GM21515 (cell line): ENCODE results near the gene CDH4.

Experiments
- ATAC-seq: cut with Tn5 transposase; IDR thresholded peaks from one replicate; pipeline ENCODE4 v1.9.1; 2021; ENCODE audit not compliant: unreplicated experiment

CDH4 gene

GRCh38 chr20:61662968-61663331 is 410.9 kb downstream of the CDH4 start:
- ATAC-seq = no peak

- no peak for ATAC-seq
Observed at GRCh38 chr20:61663521-61664425, 411.7 kb downstream of the CDH4 start.

GRCh38 chr20:61664556-61665320 is 412.7 kb downstream of the CDH4 start:
- ATAC-seq = no peak

DNA sequence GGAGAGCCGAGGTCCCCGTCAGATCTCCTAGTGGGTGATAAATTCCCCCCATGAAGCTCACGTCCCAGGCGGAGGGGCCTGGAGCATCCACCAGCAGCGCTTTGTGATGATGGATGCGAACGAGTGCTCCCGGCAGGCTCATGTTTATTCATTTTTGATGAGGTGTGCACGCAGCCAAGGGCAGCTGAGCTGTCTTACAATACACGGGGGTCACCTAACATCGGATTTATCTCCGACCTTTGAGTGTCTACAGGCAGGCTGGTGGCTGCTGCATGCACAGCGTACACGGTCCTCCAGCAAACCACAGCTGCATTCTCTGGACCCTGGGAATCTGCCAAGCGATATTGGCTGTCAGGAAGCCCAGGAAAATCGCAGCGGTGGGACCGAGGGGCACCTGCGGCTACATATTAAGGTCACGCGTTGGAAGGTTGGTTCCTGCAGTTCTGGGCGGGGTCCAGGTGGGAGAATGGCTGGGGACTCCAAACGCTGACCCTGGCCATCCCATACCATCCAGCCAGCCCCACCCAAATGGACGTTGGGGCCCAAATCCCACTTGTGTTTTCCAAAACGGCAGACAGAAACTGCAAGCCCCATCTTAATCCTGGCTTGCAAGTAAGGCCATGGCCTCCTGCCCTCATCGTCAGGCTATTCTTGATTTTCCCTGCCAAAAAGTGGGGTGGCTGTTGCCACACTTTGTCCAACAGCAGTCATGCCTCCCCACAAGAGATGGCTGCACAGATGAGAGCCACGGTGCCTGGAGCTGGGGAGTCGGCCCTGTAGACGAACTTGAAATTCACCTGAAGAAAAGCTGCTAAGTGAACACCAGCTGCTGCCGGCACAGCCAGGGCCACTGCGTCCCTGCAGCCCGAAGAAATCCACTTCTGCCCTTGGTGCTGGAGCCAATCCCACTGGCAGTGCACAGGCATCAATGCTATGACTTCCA is 413.7 kb downstream of the CDH4 start:
- no peak for ATAC-seq

- ATAC-seq = no peak
Observed at GRCh38 chr20:61666471-61666832, 414.4 kb downstream of the CDH4 start.

DNA sequence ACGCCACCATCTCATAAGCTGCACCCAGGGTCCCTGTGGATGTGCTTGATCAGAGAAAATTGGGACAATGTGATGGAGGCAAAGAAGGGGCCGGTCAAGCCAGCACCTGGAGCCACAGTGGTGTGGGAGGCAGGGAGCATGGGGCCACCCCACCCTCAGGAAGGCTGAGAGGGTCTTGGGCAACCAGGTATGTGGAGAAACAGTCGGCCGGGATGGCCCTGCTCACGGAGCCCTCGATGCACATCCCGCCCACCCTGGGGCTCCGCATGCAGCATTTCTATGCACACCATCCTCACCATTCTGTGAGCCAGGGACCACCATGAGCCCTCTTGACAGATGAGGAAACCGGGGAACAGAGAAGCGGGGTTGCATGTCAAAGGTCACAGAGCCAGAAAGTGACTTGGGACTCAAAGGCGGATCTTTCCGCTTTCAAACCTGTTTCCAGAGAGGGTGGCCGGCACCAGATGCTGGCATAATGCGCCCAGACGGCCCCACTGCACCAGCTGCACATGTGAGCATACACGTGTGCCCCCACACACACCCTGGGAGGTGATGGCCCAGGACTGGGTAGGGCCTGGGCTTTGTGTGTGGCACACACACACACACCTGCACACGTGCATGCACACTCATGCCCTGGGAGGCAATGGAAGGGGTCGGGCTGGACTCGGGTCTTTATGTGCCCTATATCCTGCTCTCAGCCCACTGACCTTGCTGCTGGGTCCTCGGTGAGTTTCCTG is 415.2 kb downstream of the CDH4 start:
- ATAC-seq = no peak

DNA sequence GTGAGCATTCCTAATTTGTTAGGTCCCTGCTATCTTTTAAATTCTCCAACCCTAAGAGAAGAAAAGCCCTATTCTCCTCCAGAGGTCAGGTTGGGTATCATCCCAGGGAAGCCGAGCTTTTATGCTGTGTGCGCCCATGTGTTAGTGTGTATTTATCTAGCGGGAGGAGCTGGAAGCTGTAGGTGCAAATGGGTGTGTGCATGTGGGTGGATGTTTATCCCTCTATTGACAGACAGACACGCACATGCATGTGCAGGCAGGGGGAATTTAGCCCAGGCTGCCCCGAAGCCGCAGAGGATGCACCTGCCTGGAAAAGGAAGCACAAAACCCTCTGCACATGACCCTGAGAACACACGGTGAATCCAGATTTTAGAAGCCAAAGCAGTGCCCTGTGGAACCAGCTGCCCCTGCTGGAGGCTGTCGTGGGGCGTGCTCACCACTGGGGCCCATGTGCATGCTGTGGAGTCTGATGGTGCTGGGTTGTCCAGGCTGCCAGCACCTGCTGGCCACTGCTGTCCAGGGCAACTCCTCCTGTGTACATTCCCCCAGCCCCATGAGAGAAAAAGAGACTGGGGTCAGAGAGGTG is 416.1 kb downstream of the CDH4 start:
- no peak for ATAC-seq

DNA sequence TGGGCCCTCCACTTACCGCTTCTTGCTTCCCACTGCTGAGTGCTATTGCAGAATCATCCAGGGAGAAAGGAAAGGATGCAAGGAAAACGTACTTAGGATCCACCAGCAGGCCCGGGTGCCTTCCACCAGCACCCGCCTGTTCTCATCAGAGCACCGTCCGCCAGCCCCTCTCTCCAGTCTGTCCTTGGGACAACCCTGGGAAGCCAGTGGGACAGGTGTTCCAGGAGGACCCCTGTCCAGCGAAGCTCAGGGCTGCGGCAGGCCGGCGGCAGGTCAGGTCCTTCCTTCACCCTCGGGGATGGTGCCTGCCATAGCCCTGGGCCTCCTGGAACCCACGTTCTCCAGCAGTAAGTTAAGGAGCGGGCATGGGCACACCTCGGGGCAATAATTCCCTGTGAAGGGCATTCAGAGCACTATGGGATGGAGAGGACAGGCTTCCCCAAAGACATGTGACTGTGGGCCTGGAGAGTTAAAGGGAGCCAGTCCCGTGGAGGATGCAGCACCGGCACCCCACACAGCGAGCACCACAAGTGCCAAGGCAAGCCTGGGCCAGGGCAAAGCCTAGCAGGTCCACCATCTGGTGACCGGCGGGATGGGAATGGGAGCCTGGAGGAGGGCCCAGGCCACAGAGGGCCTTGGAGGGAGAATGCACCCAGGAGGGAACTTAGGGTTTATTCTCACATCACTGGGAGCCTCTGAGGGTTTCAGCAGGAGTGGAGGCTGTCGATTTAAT is 416.9 kb downstream of the CDH4 start:
- no peak for ATAC-seq

DNA sequence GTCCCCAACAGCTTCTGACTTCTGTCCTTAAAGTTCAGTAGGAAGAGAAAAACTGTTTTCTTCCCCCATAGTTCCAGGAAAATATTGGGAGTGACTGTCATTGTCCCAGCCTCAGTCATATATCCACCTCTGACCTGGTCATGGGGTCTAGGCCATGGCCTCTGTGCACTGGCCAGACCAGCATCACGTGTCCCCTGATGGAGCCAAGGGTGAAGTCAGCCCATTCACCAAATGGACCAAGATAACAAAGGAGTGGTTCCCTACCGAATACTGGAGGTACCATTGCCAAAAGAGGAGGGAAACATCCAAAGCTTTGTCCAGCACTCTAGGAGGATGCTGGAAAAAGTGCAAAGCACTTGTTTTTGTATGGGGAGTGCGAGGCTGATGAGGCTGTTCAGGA is 418.2 kb downstream of the CDH4 start:
- no peak for ATAC-seq

- no peak for ATAC-seq
Observed at GRCh38 chr20:61671559-61671958, 419.5 kb downstream of the CDH4 start.

DNA sequence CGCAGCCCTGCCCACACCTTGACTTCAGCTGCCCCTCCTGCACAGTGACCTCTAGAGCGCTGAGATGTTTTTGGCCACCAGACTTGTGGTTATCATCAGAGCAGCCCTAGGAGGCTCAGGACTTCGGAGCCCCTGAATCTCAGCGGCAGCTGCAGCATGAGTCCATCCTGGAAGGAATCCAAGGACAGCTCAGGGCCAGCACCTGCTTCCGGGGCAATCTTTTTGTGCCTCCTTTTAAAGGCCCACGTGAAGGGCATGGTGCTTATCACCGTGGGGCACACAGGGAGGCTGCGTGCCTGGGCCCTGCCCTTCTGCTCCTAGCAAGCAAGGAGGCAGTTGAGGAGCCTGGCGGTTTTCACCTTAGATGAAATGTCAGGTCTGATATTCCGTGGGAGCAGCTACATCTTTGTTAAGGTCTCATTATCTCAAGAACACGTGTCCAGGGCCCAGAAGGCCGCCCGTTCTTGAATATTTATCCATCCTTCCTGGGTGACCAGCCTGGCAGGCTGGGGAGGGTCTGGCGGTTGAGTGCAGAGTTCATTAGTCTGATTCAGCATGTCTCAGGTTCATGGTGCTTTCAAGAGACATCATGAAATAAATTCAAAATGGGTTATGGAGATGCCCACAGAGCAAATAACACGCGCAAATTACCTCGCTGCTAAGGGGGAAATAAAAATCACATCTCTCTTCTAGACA is 421.2 kb downstream of the CDH4 start:
- ATAC-seq = no peak

DNA sequence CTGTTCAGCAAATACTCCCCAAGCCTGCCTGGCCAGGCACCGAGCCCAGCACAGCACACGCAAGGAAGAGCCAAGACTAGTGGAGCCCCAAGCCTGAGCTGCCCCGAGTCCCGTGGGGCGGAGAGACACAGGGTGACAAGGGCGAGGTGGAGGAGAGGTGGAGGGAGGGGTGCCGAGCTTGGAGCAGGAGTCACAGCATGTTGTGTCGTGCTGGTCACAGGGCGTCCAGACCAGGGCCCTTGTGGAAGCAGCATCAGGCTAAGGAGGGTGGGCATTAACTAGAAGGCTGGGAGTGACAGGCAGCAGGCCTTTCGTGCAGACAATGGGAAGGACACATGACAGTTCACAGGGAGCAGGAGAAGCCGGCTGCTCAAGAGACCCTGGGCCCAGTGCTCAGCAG is 422.1 kb downstream of the CDH4 start:
- ATAC-seq = no peak

GRCh38 chr20:61674688-61675087 is 422.6 kb downstream of the CDH4 start:
- ATAC-seq = no peak

GRCh38 chr20:61677928-61678327 is 425.9 kb downstream of the CDH4 start:
- ATAC-seq = no peak

GRCh38 chr20:61678437-61678836 is 426.4 kb downstream of the CDH4 start:
- no peak for ATAC-seq

DNA sequence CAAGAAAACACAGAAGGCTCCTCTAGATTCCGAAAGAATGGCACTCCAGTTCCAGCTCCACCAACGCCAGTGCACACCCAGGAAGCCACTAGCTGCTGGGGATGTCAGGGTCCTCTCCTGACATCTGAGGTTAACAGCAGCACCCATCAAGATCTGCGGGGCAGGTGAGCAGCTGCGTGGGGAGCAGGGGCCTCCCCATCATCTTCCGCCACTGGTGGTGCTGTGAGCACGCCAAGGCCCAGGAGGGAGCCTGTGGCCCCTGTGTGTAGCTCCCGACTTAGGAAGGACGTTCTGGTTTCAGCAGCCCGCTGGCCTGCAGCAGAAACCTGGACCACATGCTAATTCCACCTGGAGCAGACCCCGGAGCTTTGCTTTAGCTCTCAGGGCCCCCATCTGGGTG is 427.4 kb downstream of the CDH4 start:
- ATAC-seq = no peak

DNA sequence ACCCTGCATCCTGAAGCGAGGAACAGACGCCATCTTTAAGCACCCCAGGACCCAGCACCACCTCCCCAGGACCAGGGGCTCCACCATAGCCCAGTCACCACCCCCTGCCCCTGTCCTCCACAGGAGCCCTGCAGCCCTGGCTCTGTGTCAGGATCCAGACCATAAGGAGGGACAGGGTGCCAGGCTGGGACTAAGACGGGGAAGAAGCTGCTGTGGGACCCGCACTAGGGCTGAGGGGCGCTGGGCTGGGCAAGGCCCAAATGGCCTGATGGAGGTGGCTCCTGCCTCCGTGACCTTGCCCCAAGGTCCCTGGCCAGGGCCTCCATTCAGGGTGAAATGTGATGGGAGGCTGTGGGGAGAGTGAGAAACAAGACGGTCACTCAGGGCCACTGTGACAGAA is 428.0 kb downstream of the CDH4 start:
- no peak for ATAC-seq

- no peak for ATAC-seq
Observed at GRCh38 chr20:61682114-61682995, 430.3 kb downstream of the CDH4 start.
